ENCODE results near the gene TRIM21. TPM values are rescaled to one million over a fixed set of nuclear protein-coding genes. Genes with fewer than 3 reads are reported as not detected.

Gene TRIM21
- 27.0 and 28.4 TPM in 2 replicates for total RNA-seq

GRCh38 chr11:4393209-4393857 lies at the start of gene TRIM21:
Gene TRIM21 (minus strand): TSS chr11:4393702. CDS start chr11:4390409, 3,293 bp downstream.

DNA sequence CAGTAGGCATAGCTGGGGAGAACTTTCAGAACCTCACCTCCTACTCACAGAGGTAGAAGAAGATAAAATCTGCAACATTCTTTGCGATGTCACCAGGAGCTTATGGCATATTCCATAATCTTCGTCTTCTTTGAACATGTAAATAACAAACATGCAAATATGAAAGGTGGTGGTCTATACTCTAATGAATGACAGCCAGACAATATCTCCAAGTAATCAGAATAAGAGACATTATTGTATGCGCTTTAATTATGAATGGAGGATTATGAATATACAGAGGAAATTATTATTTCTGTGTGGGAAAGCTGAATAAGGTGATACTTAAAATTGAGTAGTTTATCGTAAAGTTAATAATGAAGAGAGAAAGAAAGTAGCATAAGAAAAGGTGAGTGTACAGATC lies 25.2 kb downstream of the TRIM21 start, which contains the start of gene OR52B4:
OR52B4 (minus strand) TSS at position 101 of the 400 bp plus-strand sequence; CDS start at position 10, 91 bp downstream.

Other genes starting within 250 kb of the TRIM21 start
- gene OR52B4, start 25.3 kb downstream of the TRIM21 start, total RNA-seq, result not detected in 2 replicates
- not detected in 2 replicates for gene OR52K2, start 55.6 kb upstream of the TRIM21 start, total RNA-seq
- not detected in 2 replicates for gene OR52K1, start 88.9 kb upstream of the TRIM21 start, total RNA-seq
- not detected in 2 replicates for gene OR52M1, start 151.5 kb upstream of the TRIM21 start, total RNA-seq
- gene OR52I2, start 188.0 kb upstream of the TRIM21 start, total RNA-seq, result not detected in 2 replicates
- gene OR52I1, start 200.3 kb upstream of the TRIM21 start, total RNA-seq, result not detected in 2 replicates
- 10.2 and 10.9 TPM in 2 replicates for gene TRIM68, start 214.5 kb upstream of the TRIM21 start, total RNA-seq
- gene OR51D1, start 243.8 kb upstream of the TRIM21 start, total RNA-seq, result not detected in 2 replicates

Measured in hair follicle dermal papilla cell (primary cell).